Hematopoietic multipotent progenitor cell treated with erythropoietin and hydrocortisone succinate and interleukin-3 and kit ligand, for 4 days (in vitro differentiated cells): Measurements from ENCODE around the gene NPEPL1.
"Not testable (repeated sequence)": the region's sequence is repeated elsewhere in the genome, so short reads cannot be mapped to it uniquely, and the experiment has no call there.

Experiments used
- DNase-seq: peaks from one replicate; pipeline ENCODE4 v3.0.0-alpha.2; 2015

The NPEPL1 gene

GRCh38 chr20:58715801-58716475 is 23.3 kb downstream of the NPEPL1 start:
- DNase-seq, result no peak

- DNase-seq, result no peak
These were observed 24.1 kb downstream of the NPEPL1 start for GRCh38 chr20:58716476-58717277.

GRCh38 chr20:58717278-58718091 is 24.9 kb downstream of the NPEPL1 start:
- DNase-seq, result no peak

GRCh38 chr20:58718121-58718563 is 25.5 kb downstream of the NPEPL1 start:
- no peak for DNase-seq

- no peak for DNase-seq
These were observed 26.1 kb downstream of the NPEPL1 start for GRCh38 chr20:58718729-58719128.

- DNase-seq, result no peak
These were observed 26.7 kb downstream of the NPEPL1 start for GRCh38 chr20:58719258-58719657.

- DNase-seq, result no peak
These were observed 27.4 kb downstream of the NPEPL1 start for GRCh38 chr20:58719971-58720371.

- no peak for DNase-seq
These were observed 28.3 kb downstream of the NPEPL1 start for GRCh38 chr20:58720890-58721289.

GRCh38 chr20:58721951-58722778 is 29.6 kb downstream of the NPEPL1 start:
- DNase-seq, result no peak

- DNase-seq, result no peak
These were observed 30.5 kb downstream of the NPEPL1 start for GRCh38 chr20:58722877-58723627.

- DNase-seq, result no peak
These were observed 31.0 kb downstream of the NPEPL1 start for GRCh38 chr20:58723628-58723984.

GRCh38 chr20:58726156-58726555 is 33.6 kb downstream of the NPEPL1 start:
- DNase-seq, result not testable (repeated sequence)

GRCh38 chr20:58731192-58731591 is 38.6 kb downstream of the NPEPL1 start:
- DNase-seq, result no peak

- no peak for DNase-seq
These were observed 44.6 kb downstream of the NPEPL1 start for GRCh38 chr20:58737198-58737597.

- no peak for DNase-seq
These were observed 48.0 kb downstream of the NPEPL1 start for GRCh38 chr20:58740356-58741308.

GRCh38 chr20:58741384-58741783 is 48.8 kb downstream of the NPEPL1 start:
- no peak for DNase-seq

GRCh38 chr20:58742668-58743566 is 50.3 kb downstream of the NPEPL1 start:
- no peak for DNase-seq

- no peak for DNase-seq
These were observed 51.4 kb downstream of the NPEPL1 start for GRCh38 chr20:58743929-58744534.

- DNase-seq, result no peak
These were observed 52.2 kb downstream of the NPEPL1 start for GRCh38 chr20:58744836-58745235.
